K562 (cell line): ENCODE data around the gene KLHL24. TPM values are rescaled to one million over a fixed set of nuclear protein-coding genes. Genes with fewer than 3 reads are reported as not detected.

ENCODE experiments used
- AFF1 ChIP-seq, 2 experiments: fragments of 450-650 bp; IDR thresholded peaks; 2 replicates each; pipeline ENCODE4 v1.6.1; 2018; ENCODE audit warnings: mild to moderate bottlenecking in 2 of 2, low read depth in 1 of 2; ENCODE audit not compliant: partially characterized antibody in 2 of 2
- CREB1 ChIP-seq, 2 experiments: sonication (generic) in 1 of 2; formaldehyde crosslinking in 1 of 2; IDR thresholded peaks; 2 replicates each; pipeline versions ENCODE4 v1.6.1 to v1.8.0; 2012 to 2022; ENCODE audit warnings: inconsistent platforms in 1 of 2, mild to moderate bottlenecking in 1 of 2, missing genetic modification reagents in 1 of 2, moderate library complexity in 1 of 2
- E2F6 ChIP-seq, 2 experiments: IDR thresholded peaks; 2 replicates each; pipeline ENCODE4 v1.6.1; 2011; ENCODE audit warnings: borderline replicate concordance in 1 of 2, control low read depth in 1 of 2, low read depth in 1 of 2, low read length in 1 of 2, mild to moderate bottlenecking in 1 of 2, mixed read lengths in 1 of 2, moderate library complexity in 1 of 2; ENCODE audit not compliant: insufficient read depth in 1 of 2, insufficient read length in 1 of 2, poor library complexity in 1 of 2, severe bottlenecking in 1 of 2; ENCODE audit errors: extremely low read depth in 1 of 2
- EZH2 ChIP-seq: IDR thresholded peaks from 2 replicates; pipeline ENCODE4 v1.6.1; 2012; ENCODE audit warnings: low read depth, mild to moderate bottlenecking, inconsistent platforms, low read length, borderline replicate concordance
- MAZ ChIP-seq, 2 experiments: fragments of 450-650 bp in 1 of 2; sonication (generic) in 1 of 2; formaldehyde crosslinking; IDR thresholded peaks in 1 of 2; conservative IDR thresholded peaks in 1 of 2; 2 replicates each; pipeline versions ENCODE4 v1.4.0 to v1.5.0; 2020; ENCODE audit warnings: mild to moderate bottlenecking in 1 of 2, missing genetic modification reagents in 1 of 2
- NR2F6 ChIP-seq: fragments of 450-650 bp; formaldehyde crosslinking; IDR thresholded peaks from 2 replicates; pipeline ENCODE4 v1.4.0; 2020; ENCODE audit warnings: mild to moderate bottlenecking
- ZNF143 ChIP-seq: sonication (generic); formaldehyde crosslinking; IDR thresholded peaks from 2 replicates; pipeline ENCODE4 v1.9.0; 2022; ENCODE audit warnings: mild to moderate bottlenecking, missing genetic modification reagents
- ZNF184 ChIP-seq: sonication (generic); formaldehyde crosslinking; IDR thresholded peaks from 2 replicates; pipeline ENCODE4 v1.5.0; 2020; ENCODE audit warnings: missing genetic modification reagents
- ZNF224 ChIP-seq: sonication (generic); formaldehyde crosslinking; IDR thresholded peaks from 2 replicates; pipeline ENCODE4 v1.8.0; 2022; ENCODE audit warnings: mild to moderate bottlenecking, missing genetic modification reagents
- ZNF407 ChIP-seq: fragments of 450-650 bp; IDR thresholded peaks from 2 replicates; pipeline ENCODE4 v1.6.1; 2016; ENCODE audit warnings: low read depth
- polyA plus RNA-seq, 8 experiments: library from polyadenylated mRNA; depleted of rRNA in 4 of 8; stranded (reverse) in 5 of 8; unstranded in 3 of 8; fragments of >200 nt; fragmentation: Nextera tagmentation in 2 of 8; fragmentation: Illumina TruSeq in 1 of 8; extraction: Ambion mirVana in 2 of 8; extraction: Trizol in 1 of 8; gene quantifications; 2 replicates each; pipeline versions ENCODE4 v1.2.1 to v1.2.3, GENCODE V29; 2011 to 2014; ENCODE audit warnings: inconsistent platforms in 1 of 8, missing spikeins in 1 of 8
- total RNA-seq, 7 experiments: library from RNA; depleted of rRNA in 6 of 7; stranded (reverse); fragments of >200 nt in 6 of 7; fragmentation: Illumina TruSeq in 2 of 7; extraction: Trizol in 2 of 7; gene quantifications; 2 replicates each; pipeline versions ENCODE4 v1.2.1 to v1.2.3, GENCODE V29; 2011 to 2021; ENCODE audit warnings: low replicate concordance in 1 of 7

Gene KLHL24
- total and polyA plus RNA-seq, 9 of the 15 experiments (the other 6 are each of a cell fraction or from before 2014, with no cell fraction given): 3.3 to 21.2 (median 14.2) TPM

GRCh38 chr3:183635431-183636220 is at the start of gene KLHL24 (continued):
- no peak for TF ChIP-seq ZNF407
- TF ChIP-seq NR2F6 (CRISPR knock-in tag): no peak
- peak; percentile 91 for TF ChIP-seq ZNF143 (CRISPR knock-in tag)
- TF ChIP-seq AFF1 (IDR thresholded peaks at IDR 0.05; ENCODE audit: low read depth in 1 of 2, partially characterized antibody in 2 of 2): peak in 1 of 2 experiments; percentile 88
- TF ChIP-seq ZNF224 (CRISPR knock-in tag): 0 out of 2 replicates have a peak, but pooled peaks have one; percentile 25
- no peak for TF ChIP-seq ZNF184
- no peak for TF ChIP-seq EZH2
- TF ChIP-seq MAZ (CRISPR knock-in tag; conservative IDR thresholded peaks at IDR 0.05 in 1 of 2, IDR thresholded peaks at IDR 0.05 in 1 of 2): peak; percentile 23 to 31; a peak in 3 of 4 replicates
- TF ChIP-seq E2F6 (IDR thresholded peaks at IDR 0.05; ENCODE audit: borderline replicate concordance in 1 of 2, extremely low read depth in 1 of 2, insufficient read depth in 1 of 2, insufficient read length in 1 of 2, low read depth in 1 of 2, low read length in 1 of 2, poor library complexity in 1 of 2, severe bottlenecking in 1 of 2): peak in 1 of 2 experiments; percentile 63
- peak; percentile 73; the same call in 1 of the 2 replicates for TF ChIP-seq CREB1 (IDR thresholded peaks at IDR 0.05)
- TF ChIP-seq CREB1 (CRISPR knock-in tag; IDR thresholded peaks at IDR 0.05): peak; percentile 68
